Activated naive CD8-positive, alpha-beta T cell (primary cell): Measurements from ENCODE around the gene ZFP57.

Experiments
- H3K27ac Mint-ChIP-seq: one replicate; pipeline ENCODE4 v1.8.0; 2021; ENCODE audit warnings: mixed read lengths
- H3K27me3 Mint-ChIP-seq: one replicate; pipeline ENCODE4 v1.8.0; 2021; ENCODE audit warnings: mixed read lengths
- H3K36me3 Mint-ChIP-seq: one replicate; pipeline ENCODE4 v1.8.0; 2021; ENCODE audit warnings: mixed read lengths
- H3K4me1 Mint-ChIP-seq: one replicate; pipeline ENCODE4 v1.8.0; 2021; ENCODE audit warnings: low read depth, mixed read lengths
- H3K4me3 Mint-ChIP-seq: one replicate; pipeline ENCODE4 v1.8.0; 2021; ENCODE audit warnings: mild to moderate bottlenecking, mixed read lengths
- H3K9me3 Mint-ChIP-seq: one replicate; pipeline ENCODE4 v1.8.0; 2021; ENCODE audit warnings: low read depth, mixed read lengths

Gene ZFP57

DNA sequence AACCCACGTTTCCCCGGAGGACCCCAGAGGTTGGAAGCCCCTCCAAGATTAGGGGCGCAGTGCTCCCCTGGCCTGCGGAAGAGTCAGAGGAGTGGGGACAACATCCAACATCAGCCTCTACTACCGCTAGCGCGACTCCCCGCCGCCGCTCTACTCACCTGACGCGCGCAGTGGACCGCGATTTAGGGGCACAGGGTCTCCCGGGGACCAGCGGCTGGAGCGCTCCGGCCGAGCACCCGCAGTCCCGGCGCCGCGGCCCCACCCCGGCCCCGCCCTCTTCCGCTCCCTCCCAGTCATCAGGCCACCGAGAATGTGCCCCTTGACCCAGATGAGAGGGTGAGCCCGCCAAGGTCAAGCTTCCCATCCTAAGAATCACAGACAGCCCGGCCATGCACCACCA lies at the start of gene ZFP57:
TSS of gene ZFP57 (minus strand) at position 249 of the 400 bp plus-strand sequence. CDS start 4,149 bp downstream, outside the sequence.
- H3K4me1 Mint-ChIP-seq, result peaks cover 2% of the 10 kb centered on the region
- H3K27ac Mint-ChIP-seq, result no peak within 1 kb of the TSS
- no peaks in the 10 kb centered on the region for H3K36me3 Mint-ChIP-seq
- H3K27me3 Mint-ChIP-seq, result no peaks in the 10 kb centered on the region
- H3K9me3 Mint-ChIP-seq, result no peaks in the 10 kb centered on the region
- H3K4me3 Mint-ChIP-seq, result no peak within 1 kb of the TSS

DNA sequence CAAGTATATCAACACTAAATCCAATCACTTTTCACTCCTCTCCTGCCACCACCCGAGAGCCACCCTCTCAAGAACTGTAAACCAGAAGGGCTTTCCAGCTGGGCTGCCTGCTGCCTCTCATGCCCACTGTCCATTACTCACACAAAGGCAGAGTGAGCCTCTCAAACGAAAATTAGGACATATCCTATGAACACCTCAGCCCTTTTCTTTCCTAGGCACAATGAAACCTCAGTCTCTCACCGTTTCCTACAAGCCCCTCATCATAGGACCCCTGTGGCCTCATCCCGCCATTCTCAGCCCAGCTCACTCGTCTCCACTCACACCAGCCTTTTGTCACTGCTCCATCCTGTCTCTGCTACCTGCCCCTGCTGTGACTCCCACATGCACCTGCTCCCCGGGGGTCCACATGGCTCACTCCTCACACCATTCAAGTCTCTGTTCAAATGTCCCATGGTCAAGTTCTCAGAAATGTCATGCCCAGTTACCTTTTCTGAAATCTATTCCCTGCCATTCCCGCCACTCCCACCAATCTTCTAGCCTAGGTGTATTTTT lies 49.7 kb upstream of the ZFP57 start:
- H3K36me3 Mint-ChIP-seq, result peaks cover 16% of the 10 kb centered on the region
- no peaks in the 10 kb centered on the region for H3K9me3 Mint-ChIP-seq
- H3K4me1 Mint-ChIP-seq, result peaks cover 79% of the 10 kb centered on the region
- H3K4me3 Mint-ChIP-seq, result no peak overlapping the region
- peak overlapping the region; percentile 4 for H3K27ac Mint-ChIP-seq
- no peaks in the 10 kb centered on the region for H3K27me3 Mint-ChIP-seq

DNA sequence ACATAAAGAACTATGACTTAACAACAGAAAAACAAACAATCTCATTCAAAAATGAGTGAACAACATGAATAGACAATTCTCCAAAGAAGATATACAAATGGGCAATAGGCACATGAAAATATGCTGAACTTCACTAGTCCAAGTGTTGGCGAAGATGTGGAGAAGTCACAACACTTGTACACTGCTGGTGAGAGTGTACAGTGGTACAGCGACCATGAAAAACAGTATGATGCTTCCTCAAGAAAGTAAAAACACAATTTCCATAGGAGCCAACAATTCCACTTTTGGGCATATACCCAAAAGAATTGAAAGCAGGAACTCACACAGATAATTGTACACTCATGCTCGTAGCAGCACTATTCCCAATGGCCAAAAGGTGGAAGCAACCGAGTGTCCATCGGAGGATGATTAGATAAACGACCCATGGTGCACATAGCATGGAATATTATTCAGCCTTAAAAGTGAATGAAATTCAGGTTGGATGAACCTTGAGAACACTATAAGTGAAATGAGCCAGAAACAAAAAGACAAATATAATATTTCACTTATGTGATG lies 48.9 kb upstream of the ZFP57 start:
- H3K4me1 Mint-ChIP-seq, result peaks cover 83% of the 10 kb centered on the region
- no peak overlapping the region for H3K4me3 Mint-ChIP-seq
- H3K9me3 Mint-ChIP-seq, result no peaks in the 10 kb centered on the region
- peaks cover 24% of the 10 kb centered on the region for H3K36me3 Mint-ChIP-seq
- peak overlapping the region; percentile 54 for H3K27ac Mint-ChIP-seq
- no peaks in the 10 kb centered on the region for H3K27me3 Mint-ChIP-seq

DNA sequence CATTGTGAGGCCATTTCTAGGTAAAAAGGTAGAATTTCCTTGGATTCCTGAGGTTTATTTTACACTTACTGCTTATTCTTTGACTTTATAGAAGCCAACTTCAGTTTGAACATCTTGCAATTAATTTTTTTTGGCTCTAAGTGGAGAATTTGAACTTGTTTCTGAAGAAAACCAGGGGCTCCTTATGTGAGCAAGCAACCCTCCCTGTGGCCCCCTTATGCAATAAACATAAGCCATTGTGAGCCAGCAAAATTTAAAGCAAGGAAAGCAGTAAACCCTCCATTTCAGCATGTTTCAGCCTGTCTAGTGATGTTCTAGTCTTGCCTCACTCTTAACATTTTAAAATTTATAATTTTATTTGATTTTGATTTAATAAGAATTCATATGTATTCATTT lies 47.9 kb upstream of the ZFP57 start:
- Mint-ChIP-seq H3K4me3 (no peak overlapping the region), H3K36me3 (peaks cover 25% of the 10 kb centered on the region), H3K27me3 (no peaks in the 10 kb centered on the region), H3K9me3 (no peaks in the 10 kb centered on the region), H3K4me1 (peaks cover 81% of the 10 kb centered on the region), H3K27ac (peak overlapping the region; percentile 87)

DNA sequence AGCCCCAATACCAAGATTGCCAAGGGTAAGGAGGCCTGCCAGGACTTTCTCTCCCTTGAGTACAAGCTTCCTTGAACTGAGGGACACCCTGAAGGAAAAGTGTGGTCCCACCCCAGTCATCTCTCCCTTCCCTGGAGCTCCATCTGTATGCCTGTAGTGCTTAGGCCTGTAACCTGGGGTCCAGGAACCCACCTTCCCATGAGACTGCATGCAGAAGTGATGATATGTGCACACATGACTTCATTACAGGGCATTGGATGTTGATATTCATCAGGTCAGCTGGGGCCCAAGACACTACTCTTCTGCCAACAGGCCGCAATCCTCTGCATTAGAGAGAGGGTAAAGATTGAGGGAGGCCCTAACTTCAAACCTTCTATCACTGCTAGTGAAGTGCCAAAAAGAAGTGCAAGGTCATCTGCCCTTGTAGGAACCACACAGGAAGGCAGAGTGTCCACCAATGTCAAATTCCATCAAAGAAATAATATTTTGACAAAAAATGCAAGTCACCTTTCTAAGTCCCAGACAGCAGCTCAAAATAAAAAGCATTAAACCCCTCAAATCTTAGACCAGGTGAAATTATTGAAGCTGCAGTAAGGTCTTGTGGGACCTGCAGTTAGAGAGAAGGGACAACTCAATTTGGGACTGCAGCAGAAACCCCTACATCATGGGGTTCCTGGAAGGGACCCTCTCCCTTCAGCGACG lies 47.4 kb upstream of the ZFP57 start:
- no peaks in the 10 kb centered on the region for H3K27me3 Mint-ChIP-seq
- peak overlapping the region; percentile 87 for H3K27ac Mint-ChIP-seq
- H3K36me3 Mint-ChIP-seq, result peaks cover 25% of the 10 kb centered on the region
- peak overlapping the region; percentile 57 for H3K4me3 Mint-ChIP-seq
- H3K4me1 Mint-ChIP-seq, result peaks cover 78% of the 10 kb centered on the region
- H3K9me3 Mint-ChIP-seq, result no peaks in the 10 kb centered on the region

DNA sequence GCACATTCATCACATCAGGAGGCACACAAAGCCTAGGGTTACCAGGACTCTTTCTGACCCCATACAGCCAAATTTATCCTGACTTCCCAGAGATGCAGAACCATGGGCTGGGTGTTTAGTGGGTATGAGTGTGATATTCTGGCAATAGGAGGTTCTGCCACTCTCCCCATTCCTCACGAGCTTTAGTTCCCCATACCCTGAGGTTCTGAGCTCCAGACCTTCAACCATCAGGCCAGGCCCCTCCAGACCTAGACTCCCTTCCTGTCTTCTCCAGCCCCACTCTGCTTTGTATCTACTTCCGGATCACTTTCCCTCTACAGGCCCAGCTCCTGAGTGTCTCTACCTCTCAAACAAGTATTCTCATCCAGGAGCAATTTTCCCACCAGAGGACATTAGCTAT lies 46.7 kb upstream of the ZFP57 start:
- Mint-ChIP-seq H3K36me3 (peaks cover 25% of the 10 kb centered on the region), H3K9me3 (no peaks in the 10 kb centered on the region), H3K4me3 (peak overlapping the region; percentile 57), H3K4me1 (peaks cover 77% of the 10 kb centered on the region), H3K27me3 (no peaks in the 10 kb centered on the region), H3K27ac (peak overlapping the region; percentile 87)

DNA sequence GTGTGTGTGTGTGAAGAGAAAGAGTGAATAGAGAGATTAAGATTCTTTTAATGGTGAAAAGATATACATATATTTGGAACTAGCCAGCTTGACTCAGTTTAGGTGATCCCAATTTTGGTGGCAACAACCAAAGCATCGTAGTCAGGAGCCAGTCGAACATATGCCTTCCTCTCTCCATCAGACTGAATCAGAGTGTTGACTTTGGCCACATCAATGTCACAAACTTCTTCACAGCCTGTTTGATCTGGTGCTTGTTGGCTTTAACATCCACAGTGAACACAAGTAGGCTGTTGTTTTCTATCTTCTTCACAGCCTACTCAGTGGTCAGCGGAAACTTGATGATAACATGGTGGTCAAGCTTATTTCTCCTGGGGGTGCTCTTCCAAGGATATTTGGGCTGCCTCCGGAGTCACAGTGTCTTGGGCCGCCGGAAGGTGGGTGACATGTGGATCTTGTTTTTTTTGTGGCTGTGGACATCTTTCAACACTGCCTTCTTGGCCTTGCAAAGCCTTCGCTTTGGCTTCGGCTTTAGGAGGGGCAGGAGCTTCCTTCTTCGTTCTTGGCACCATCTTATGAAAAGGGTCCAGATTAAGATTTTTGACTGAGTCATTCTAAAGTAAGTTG lies 45.7 kb upstream of the ZFP57 start:
- no peaks in the 10 kb centered on the region for H3K9me3 Mint-ChIP-seq
- H3K4me1 Mint-ChIP-seq, result peaks cover 79% of the 10 kb centered on the region
- H3K27ac Mint-ChIP-seq, result peak overlapping the region; percentile 87
- H3K4me3 Mint-ChIP-seq, result peak overlapping the region; percentile 94
- H3K27me3 Mint-ChIP-seq, result no peaks in the 10 kb centered on the region
- peaks cover 25% of the 10 kb centered on the region for H3K36me3 Mint-ChIP-seq

DNA sequence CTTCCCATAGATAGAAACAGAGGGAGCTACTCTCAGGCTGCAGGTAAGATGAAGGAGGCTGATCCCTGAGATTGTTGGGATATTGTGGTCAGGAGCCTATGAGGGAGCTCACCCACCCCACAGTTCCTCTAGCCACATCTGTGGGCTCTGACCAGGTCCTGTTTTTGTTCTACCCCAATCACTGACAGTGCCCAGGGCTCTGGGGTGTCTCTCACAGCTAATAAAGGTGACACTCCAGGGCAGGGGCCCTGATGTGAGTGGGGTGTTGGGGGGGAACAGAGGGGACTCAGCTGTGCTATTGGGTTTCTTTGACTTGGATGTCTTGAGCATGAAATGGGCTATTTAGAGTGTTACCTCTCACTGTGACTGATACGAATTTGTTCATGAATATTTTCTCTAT lies 45.0 kb upstream of the ZFP57 start:
- Mint-ChIP-seq H3K9me3 (no peaks in the 10 kb centered on the region), H3K27ac (peak overlapping the region; percentile 87), H3K36me3 (peaks cover 25% of the 10 kb centered on the region), H3K4me3 (peak overlapping the region; percentile 94), H3K27me3 (no peaks in the 10 kb centered on the region), H3K4me1 (peaks cover 78% of the 10 kb centered on the region)

DNA sequence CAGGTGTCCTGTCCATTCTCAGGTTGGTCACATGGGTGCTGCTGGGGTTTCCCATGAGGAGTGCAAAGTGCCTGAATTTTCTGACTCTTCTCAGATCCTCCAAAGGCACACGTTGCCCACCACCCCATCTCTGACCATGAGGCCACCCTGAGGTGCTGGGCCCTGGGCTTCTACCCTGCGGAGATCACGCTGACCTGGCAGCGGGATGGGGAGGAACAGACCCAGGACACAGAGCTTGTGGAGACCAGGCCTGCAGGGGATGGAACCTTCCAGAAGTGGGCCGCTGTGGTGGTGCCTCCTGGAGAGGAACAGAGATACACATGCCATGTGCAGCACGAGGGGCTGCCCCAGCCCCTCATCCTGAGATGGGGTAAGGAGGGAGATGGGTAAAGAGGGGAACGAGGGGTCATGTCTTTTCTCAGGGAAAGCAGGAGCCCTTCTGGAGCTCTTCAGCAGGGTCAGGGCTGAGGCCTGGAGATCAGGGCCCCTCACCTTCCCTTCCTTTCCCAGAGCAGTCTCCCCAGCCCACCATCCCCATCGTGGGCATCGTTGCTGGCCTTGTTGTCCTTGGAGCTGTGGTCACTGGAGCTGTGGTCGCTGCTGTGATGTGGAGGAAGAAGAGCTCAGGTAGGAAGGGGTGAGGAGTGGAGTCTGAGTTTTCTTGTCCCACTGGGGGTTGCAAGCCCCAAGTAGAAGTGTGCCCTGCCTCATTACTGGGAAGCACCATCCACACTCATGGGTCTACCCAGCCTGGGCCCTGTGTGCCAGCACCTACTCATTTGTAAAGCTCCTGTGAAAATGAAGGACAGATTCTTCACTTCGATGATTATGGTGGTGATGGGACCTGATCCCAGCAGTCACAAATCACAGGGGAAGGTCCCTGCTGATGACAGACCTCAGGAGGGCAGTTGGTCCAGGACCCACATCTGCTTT lies 44.3 kb upstream of the ZFP57 start:
- no peaks in the 10 kb centered on the region for H3K9me3 Mint-ChIP-seq
- H3K4me1 Mint-ChIP-seq, result peaks cover 71% of the 10 kb centered on the region
- H3K27me3 Mint-ChIP-seq, result no peaks in the 10 kb centered on the region
- peak overlapping the region; percentile 94 for H3K4me3 Mint-ChIP-seq
- H3K36me3 Mint-ChIP-seq, result peaks cover 25% of the 10 kb centered on the region
- H3K27ac Mint-ChIP-seq, result peak overlapping the region; percentile 87

DNA sequence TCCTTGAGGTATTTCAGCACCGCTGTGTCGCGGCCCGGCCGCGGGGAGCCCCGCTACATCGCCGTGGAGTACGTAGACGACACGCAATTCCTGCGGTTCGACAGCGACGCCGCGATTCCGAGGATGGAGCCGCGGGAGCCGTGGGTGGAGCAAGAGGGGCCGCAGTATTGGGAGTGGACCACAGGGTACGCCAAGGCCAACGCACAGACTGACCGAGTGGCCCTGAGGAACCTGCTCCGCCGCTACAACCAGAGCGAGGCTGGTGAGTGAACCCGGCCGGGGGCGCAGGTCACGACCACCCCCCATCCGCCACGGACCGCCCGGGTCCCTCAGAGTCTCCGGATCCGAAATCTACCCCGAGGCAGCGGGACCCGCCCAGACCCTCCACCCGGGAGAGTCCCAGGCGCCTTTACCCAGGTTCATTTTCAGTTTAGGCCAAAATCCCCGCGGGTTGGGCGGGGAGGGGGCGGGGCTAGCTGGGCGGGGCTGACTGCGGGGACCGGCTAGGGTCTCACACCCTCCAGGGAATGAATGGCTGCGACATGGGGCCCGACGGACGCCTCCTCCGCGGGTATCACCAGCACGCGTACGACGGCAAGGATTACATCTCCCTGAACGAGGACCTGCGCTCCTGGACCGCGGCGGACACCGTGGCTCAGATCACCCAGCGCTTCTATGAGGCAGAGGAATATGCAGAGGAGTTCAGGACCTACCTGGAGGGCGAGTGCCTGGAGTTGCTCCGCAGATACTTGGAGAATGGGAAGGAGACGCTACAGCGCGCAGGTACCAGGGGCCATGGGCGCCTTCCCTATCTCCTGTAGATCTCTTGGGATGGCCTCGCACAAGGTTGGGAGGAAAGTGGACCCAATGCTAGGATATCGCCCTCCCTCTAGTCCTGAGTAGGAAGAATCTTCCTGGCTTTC lies 43.0 kb upstream of the ZFP57 start:
- Mint-ChIP-seq H3K4me3 (peak overlapping the region; percentile 94), H3K27ac (peak overlapping the region; percentile 87), H3K36me3 (peaks cover 25% of the 10 kb centered on the region), H3K27me3 (no peaks in the 10 kb centered on the region), H3K4me1 (peaks cover 61% of the 10 kb centered on the region), H3K9me3 (no peaks in the 10 kb centered on the region)

DNA sequence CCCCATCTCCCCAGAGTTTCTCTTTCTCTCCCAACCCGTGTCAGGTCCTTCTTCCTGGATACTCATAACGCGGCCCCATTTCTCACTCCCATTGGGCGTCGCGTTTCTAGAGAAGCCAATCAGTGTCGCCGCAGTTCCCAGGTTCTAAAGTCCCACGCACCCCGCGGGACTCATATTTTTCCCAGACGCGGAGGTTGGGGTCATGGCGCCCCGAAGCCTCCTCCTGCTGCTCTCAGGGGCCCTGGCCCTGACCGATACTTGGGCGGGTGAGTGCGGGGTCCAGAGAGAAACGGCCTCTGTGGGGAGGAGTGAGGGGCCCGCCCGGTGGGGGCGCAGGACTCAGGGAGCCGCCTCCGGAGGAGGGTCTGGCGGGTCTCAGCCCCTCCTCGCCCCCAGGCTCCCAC lies 42.3 kb upstream of the ZFP57 start, which contains the start of gene HLA-F:
TSS of gene HLA-F (plus strand) at position 173 of the 404 bp plus-strand sequence. CDS start at position 203, 30 bp downstream.
- H3K4me1 Mint-ChIP-seq, result peaks cover 56% of the 10 kb centered on the region
- peak within 1 kb of the TSS; percentile 95 for H3K27ac Mint-ChIP-seq
- peak within 1 kb of the TSS; percentile 94 for H3K4me3 Mint-ChIP-seq
- H3K36me3 Mint-ChIP-seq, result peaks cover 25% of the 10 kb centered on the region
- no peaks in the 10 kb centered on the region for H3K27me3 Mint-ChIP-seq
- no peaks in the 10 kb centered on the region for H3K9me3 Mint-ChIP-seq

DNA sequence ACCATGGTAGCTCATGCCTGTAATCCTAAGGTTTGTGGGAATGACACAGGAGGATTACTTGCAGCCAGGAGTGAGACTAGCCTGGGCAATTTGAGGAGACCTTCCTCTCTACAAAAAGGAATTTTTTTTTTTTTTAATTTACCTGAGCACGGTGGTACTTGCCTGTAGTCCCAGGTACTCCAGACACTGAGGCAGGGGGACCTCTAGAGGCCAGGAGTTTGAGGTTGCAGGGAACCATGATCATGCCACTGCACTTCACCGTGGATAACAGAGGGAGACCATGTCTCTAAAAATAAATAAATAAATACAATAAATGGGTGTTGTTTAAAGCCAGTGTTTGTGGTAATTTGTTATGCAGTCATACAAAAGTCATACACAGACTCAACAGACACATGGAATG lies 39.9 kb upstream of the ZFP57 start:
- Mint-ChIP-seq H3K27ac (no peak overlapping the region), H3K4me1 (peaks cover 32% of the 10 kb centered on the region), H3K27me3 (no peaks in the 10 kb centered on the region), H3K9me3 (no peaks in the 10 kb centered on the region), H3K4me3 (no peak overlapping the region), H3K36me3 (peaks cover 11% of the 10 kb centered on the region)

DNA sequence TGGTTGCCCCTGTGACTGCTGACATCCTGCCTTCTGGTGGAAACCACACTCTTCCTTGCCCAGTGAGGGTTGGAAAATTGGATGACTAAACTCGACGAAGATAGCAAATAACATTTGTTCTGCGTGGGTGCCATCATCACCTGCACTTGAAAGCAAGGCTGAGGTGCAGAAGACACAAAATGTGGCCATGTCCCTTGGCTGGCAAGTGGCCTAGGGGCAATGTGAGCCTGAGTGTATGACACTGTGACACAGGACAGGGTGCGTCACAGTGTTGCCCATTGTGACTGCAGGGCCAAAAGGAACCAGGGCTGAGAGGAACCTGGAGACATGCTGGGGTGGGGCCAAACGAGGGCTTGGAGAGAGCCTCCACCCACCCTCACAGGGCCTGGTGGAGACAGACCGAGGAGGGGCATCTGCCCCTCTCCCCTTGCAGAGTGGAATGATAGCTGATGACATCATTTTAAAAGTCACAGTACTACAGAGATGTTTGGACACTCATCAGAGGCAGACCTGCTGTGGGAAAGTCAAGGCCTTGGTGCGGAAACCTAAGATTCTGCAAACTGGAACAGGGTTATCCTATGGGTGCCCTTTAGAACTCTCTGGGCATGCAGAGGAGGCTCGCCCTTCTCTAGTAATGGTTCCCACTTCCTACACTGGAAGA lies 29.5 kb upstream of the ZFP57 start:
- peak overlapping the region; percentile 59 for H3K4me3 Mint-ChIP-seq
- H3K9me3 Mint-ChIP-seq, result no peaks in the 10 kb centered on the region
- H3K4me1 Mint-ChIP-seq, result peaks cover 87% of the 10 kb centered on the region
- H3K27ac Mint-ChIP-seq, result peak overlapping the region; percentile 66
- H3K36me3 Mint-ChIP-seq, result no peaks in the 10 kb centered on the region
- H3K27me3 Mint-ChIP-seq, result no peaks in the 10 kb centered on the region
